Cerebellar cortex (tissue), 1 donor: ENCODE measurements around the gene USP12.
"Not testable (repeated sequence)": the region's sequence is repeated elsewhere in the genome, so short reads cannot be mapped to it uniquely, and the experiment has no call there.

ENCODE experiments used
- DNase-seq: peaks from one replicate; pipeline ENCODE4 v3.0.0-alpha.2; 2015; ENCODE audit warnings: low spot score

USP12 gene

DNA sequence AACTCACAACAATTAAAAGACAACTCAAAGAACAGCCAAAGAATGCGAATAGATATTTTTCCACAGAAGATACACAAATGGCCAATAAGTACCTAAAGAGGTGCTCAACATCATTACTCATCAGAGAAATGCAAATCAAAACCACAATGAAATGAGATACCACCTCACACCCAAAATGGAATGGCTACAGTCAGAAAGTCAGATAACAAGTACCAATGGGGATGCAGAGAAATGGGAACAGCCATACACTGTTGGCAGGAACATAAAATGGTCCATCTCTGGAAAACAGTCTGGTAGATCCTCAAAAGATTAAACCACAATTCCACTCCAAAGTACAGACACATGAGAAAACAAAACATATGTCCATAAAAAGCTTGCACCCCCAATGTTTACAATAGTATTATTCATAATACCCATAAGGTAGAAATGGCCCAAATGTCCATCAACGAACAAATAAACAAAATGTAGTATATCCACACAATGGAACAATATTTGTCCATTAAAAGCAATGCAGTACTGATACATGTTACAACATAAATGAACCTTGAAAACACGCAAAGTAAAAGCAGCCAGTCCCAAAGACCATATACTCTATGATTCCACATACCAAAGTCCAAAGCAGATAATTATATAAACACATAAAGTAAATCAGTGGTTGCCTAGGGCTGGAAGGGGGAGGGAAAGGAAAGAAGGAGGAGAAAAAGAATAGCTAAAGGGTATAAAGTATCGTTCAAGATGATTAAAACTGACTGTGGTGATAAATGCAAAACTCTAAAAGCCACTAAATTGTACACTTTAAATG is 19.6 kb downstream of the USP12 start:
- DNase-seq = no peak

DNA sequence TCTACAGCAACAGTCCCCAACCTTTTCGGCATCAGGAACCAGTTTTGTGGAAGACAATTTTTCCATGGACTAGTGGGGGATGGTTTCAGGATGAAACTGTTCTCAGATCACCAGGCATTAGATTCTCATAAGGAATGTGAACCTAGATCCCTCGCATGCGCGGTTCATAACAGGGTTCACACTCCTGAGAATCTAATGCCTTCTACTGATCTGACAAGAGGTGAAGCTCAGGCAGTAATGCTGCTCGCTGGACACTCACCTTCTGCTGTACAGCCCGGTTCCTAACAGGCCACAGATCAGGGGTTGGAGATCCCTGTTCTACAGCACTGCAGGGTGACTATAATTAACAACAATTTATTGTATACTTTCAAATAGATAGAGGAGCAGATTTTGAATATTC is 21.9 kb downstream of the USP12 start:
- no peak for DNase-seq

DNA sequence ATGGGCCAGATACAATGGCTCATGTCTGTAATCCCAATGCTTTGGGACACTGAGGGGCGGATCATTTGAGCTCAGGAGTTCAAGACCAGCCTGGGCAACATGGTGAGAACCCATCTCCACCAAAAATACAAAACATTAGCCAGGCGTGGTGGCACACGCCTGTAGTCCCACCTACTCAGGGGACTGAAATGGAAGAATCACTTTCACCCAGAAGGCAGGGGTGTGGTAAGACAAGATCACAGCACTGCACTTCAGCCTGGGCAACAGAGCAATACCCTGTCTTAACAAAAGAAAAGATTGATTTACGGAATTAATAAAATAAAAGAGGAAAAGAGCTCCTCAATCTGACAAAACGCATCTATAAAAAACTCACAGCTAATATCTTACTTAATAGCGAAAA is 22.7 kb downstream of the USP12 start:
- no peak for DNase-seq

DNA sequence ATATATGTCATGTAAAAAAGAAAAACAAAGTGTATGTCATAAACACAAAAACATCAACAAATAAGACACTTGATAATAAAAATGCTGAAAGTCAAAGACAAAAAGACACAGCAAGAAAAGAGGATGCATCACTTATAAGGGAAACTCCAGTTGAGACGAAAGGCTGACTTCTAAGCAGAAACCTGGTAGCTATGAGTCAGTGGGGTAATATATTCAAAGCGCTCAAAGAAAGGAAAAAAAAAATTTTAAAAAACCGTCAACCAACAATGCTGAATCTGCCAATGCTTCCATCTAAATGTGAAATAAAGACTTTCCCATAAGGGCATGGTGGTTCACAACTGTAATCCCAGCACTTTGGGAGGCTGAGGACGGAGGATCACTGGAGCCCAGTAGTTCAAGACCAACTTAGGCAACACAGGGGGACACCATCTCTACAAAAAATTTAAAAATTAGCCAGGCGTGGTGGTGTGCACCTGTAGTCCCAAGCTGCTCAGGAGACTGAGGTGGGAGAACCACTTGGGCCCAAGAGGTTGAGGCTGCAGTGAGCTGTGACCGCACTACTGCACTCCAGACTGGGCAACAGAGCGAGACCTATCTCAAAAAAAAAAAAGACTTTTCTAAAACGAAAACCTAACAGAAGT is 24.0 kb downstream of the USP12 start:
- no peak for DNase-seq

DNA sequence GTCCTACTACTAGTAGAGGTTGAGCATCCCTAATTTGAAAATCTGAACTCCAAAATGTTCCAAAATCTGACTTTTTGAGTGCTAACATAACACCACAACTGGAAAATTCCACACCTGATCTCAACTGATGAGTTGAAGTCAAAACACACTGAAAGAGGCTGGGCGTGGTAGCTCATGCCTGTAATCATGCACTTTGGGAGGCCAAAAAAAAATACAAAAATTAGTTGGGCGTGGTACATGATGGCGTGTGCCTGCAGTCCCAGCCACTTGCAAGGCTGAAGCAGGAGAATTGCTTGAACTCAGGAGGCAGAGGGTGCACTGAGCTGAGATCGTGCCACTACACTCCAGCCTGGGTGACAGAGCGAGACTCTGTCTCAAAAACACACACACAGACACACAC is 29.9 kb downstream of the USP12 start:
- DNase-seq = no peak

DNA sequence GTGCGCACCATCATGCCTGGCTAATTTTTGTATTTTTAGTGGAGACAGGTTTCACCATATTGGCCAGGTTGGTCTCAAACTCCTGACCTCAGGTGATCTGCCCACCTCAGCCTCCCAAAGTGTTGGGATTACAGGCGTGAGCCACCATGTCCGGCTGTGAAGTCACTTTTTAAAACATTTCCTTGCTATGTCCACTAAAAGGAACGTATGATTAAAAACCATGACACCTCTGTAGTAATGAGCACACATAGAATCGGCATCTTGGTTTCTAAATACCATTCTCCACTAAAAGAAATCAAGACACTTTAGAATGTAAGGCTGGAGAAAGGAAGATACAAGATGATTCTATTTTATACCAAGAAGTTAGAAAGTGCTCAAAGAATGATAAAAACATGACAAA is 30.5 kb downstream of the USP12 start:
- DNase-seq = not testable (repeated sequence)

DNA sequence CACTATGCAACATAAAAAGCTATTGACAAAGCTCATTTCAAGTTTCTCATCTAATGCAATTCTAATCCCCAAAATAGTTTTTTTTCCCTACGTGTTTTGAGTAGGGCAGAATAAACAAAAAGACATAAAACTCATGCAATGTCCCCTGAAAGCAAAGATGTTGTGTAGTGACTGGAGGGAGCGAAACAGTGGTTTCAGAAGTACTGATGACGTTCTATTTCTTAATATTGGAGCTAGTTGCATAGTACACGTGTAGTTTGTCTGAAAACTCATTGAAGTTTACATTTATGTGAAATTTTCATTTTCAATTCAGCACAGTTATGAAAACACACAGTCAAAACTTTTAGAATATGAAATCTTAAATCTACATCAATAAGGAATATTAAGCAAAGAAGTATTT is 31.6 kb downstream of the USP12 start:
- no peak for DNase-seq

DNA sequence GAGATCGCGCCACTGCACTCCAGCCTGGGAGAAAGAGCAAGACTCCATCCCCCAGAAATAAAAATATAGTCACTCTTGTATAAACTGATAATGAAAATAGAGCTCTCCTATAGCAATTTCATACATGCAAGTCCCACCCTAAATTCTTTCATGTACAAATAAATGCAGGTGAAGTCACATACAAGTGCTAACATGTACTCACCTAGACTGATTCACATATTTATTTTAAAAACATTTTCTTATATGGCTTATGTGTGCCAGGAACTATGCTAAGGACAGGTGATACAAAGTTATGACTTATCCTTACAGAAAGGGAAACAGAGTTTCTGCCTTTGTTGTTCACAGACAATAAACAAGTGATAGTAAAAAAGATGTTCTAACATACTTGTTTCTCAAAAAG is 32.0 kb downstream of the USP12 start:
- no peak for DNase-seq

DNA sequence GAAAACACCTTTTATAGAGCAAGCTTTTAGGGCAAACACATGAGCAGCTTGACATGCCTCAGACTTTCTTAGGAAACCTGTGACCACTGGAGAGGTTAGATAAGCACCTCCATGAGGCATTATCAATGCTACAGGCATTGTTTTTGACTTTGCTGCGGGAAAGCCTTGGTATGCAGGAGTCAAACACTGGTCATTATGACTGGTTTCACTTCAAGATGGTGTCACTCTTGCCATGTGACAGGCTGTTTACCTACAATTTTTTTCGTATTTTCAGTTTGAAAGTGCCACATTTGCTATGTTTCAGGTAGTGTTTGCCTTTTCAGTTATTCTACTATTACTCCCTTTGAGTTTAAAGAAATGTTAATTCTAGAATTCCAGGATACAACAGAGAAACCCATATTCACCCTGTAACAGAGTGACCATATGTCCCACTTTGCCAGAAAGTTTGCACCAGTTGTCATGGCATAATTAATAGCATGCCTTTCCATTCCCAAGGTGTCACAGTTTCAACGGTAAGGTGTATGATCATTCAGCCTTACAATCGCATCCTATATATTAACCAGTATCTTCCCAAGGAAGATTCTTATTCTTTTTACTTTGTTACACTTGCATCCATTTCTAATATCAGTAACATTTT is 33.0 kb downstream of the USP12 start:
- DNase-seq = no peak

DNA sequence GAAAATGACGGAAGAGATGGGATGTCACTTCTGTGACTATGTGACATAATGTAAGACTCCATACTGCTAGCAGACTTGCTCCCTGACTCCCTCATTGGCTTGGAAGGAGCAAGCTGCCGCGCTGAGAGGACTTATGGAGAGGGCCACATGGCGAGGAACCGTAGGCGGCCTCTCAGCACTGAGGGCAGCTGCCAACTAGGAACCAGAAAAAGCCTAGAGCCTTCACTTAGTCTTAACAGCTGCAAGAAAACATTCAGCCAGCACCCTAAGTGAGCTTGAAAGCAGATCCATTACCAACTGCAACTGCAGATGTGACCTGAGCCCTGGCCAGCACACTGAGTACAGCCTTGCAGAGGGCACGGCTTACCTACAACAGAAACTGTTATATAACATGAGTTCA is 33.9 kb downstream of the USP12 start:
- DNase-seq = peak; percentile 46

DNA sequence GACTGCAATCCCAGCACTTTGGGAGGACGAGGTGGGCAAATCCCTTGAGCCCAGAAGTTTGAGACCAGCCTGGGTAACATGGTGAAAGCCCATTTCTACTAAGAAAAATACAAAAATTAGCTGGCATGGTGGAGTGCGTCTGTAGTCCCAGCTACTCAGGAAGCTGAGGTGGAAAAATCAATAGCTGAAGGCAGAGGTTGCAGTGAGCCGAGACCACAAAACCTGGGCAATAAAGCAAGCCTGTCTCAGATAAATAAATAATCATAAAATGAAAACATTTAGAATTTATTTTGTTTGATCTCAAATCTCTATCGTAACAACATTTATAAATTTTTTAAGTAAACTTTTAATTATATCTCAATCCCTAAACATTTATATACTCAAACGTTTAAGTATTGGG is 36.6 kb downstream of the USP12 start:
- no peak for DNase-seq

DNA sequence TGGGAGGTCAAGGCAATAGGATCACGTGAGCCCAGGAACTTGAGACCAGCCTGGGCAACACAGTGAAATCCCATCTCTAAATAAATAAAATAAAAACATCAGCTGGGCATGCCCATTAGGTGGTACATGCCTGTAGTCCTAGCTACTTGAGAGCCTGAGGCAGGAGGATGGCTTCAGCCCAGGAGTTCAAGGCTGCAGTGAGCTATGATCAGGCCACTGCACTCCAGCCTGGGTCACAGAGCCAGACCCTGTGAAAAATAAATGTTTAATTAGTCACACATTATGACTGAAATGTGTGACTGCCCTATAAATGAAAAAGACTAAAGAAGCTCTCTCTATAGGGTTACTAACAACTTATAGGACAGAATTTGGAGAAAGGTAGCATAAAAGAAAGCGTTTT is 37.7 kb downstream of the USP12 start:
- DNase-seq = no peak

DNA sequence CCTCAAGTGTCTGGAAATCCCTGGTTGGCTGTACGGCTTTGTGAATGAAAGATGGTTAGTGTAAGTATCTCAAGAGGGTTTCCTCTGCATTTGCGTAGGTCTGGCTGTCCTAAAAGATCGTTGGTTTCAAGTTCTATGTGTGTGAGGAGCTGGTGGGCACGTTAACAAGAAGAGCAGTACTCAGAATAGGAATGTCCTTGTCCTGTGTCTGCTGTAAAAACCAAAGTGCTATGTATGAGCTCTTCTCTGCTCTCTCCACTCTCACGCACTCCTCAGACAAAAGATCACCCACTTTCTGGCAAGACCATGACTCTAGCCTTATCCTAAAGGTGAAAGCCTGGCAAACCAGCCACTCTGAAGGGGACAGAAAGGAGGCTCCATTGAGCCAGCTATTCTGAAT is 39.1 kb downstream of the USP12 start:
- DNase-seq = no peak

DNA sequence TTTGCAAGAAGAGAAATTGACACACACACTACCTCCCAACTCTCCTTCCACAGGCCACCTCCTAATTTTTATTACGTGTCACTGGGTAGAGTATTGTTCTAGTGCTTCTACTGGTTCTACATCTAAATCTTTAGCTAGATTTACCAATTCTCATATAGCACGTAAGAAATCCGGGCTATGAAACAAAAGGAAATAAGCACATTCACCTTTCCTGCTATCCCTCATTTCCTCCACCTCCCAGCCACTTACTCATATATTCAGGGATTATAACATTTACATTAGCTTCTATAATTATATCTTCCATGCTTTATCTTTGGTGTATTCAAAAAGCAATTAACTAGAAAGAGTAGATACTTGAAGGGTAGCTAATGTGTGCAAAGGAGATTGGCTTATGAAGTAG is 39.7 kb downstream of the USP12 start:
- DNase-seq = no peak

DNA sequence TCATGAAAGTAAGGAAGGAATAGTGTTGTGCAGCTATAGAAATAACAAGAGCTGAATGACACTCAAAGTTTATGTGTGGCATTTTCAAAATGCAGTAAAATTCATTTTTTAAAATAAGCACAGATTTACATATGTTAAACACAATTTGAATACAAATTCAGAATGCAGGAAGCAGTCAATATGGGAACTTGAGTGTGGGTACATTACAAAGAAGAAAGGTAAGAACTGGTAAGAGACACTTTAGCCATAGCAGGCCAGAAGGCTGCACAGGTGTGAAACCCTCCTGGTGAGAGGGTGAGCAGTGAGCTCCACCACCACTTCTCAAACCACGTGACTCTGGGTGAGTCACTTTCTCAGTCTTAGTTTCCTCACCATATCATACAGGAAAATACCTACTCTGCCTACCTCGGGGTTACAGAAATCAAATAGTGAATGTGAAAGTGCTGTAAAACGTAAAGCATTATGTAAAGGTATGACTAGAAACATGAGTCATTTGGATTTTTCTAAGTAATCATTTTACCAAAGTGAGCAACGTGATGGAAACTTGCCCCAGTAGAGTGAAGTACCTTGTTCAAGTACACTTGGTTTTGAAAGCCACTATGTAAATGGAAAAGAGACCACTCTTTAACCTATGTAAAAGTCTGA is 40.5 kb downstream of the USP12 start:
- DNase-seq = no peak

DNA sequence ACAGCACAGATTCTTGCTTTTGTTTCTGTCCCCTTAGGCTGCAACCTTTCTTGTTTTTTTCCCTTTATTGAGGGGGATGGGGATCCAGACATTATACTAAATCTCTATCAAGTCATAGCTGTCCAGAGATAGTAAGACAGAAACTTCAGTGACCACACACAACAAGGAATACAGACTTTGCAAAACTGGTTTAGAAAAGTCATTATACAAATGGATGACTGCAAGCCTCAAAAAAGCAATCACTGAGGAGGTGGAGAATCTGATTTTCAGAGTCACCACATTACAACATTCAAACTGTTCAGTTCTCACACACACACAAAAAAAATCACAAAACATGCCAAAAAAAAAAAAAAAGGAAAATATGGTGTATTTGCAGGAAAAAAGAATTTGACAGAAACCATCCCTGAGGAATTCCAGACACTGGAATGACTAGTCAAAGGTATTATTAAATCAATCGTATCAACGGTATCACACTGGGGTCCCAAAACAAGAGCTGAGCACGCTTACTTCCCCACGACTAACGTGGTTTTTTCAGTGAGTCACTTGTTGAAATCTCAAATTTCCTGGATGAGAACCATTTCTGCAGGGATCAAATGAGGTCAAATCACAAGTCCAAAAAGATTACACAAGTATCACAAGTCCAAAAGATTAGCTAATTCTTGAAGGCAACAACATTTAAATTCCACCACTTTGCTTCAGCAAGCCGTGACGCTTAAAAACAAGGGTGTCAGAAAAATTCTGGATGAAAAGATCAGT is 41.2 kb downstream of the USP12 start:
- no peak for DNase-seq

DNA sequence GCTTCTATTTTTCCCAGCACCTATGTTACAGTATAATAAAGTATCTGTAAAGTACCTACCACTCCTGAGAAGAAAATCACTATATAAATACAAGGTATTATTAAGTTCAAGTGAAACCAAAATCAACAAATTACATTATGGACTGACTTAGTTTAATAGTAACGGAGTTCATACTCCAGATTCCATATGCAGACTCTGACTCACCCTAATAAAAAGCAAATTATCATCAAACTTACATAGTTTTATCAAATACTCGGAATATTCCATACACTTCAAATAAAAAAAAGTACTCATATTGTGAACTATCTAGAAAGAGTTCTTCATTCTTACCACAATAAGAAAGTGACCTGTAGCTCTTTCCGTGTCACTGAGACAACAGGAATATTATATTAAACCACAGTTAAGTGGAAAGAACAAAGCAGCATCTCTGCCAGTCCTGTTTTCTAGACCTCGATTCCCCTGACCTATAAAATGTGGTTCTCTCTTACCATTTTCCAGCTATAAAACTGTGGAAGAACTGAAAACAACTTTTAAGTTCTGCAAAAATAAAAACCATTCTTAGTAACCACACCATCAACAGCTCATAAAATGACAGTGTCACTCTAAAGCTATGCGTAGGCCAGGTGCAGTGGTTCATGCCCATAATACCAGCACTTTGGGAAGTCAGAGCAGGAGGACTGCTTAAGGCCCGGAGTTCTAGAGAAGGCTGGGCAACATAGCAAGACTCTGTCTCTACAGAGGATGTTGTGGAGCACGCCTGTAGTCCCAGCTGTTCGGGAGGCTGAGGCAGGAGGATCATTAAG is 42.6 kb downstream of the USP12 start:
- DNase-seq = no peak

DNA sequence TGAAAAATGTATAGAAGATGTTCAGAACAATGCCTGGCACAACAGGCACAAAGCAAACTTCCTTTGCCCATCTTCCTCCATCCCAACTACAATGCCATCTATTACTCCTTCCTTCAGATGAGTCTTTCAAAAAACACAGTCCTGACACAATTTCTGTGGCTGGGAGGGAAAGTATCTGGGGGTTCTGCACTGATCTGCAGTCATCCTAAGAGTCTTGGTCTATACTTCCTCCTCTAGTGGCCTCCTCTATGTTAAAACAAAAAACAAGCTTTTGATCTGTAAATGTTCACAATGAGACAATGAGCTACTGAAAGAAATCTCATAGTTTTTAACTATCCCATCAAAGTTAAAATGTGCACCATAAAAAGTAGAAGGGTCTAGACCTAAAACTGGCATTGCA is 44.8 kb downstream of the USP12 start:
- no peak for DNase-seq

DNA sequence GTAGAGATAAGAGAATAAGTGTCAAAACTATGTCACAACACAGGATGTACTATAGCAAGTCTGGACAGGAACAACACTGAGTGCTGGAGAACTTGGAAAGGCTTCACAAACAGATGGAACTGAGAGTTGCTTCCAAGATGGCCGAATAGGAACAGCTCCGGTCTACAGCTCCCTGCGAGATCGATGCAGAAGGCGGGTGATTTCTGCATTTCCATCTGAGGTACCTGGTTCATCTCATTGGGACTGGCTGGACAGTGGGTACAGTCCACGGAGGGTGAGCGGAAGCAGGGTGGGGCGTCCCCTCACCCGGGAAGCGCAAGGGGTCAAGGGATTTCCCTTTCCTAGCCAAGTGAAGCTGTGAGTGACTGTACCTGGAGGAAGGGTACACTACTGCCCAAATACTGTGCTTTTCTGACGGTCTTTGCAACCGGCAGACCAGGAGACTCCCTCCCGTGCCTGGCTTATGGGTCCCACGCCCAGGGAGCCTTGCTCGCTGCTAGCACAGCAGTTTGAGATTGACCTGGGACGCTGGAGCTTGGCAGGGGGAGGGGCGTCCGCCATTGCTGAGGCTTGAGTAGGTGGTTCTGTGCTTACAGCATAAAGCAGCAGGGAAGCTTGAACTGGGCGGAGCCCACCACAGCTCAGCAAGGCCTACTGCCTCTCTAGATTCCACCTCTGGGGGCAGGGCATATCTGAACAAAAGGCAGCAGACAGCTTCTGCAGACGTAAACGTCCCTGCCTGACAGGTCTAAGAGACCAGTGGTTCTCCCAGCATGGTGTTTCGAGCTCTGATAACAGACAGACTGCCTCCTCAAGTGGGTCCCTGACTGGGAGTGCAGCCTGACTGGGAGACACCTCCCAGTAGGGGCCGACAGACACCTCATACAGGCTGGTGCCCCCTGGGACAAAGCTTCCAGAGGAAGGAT is 46.0 kb downstream of the USP12 start:
- peak; percentile 49 for DNase-seq

DNA sequence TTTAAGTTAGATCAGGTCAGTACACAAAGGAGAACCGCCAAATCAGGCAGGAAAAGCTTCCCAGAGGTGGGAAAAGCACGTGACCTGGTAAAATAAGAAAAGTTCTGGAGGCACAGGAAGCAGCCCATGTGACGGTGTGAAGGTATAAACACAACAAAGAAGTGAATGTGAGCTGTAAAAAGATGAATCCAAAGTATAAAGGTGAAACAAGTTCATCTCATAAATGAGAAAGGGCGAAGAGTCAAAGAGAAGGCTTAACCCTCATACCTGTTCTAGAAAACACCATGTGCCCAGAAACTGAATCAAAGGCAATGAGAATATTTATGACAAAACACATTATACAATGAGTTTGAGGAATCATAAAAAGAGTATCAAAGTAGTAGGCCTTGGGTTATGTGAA is 47.0 kb downstream of the USP12 start:
- DNase-seq = no peak
